GM20431 (cell line): Measurements from ENCODE around the gene TPSD1.
"Not testable (repeated sequence)": the region's sequence is repeated elsewhere in the genome, so short reads cannot be mapped to it uniquely, and the experiment has no call there.

Experiments
- in situ Hi-C: fragments of 300-500 bp; cut with MseI, MboI; formaldehyde crosslinking; loops from one replicate; pipeline ENCODE4 v1.15.0; 2020; ENCODE audit warnings: low sequenced_read_pairs; ENCODE audit not compliant: unreplicated experiment

The TPSD1 gene

GRCh38 chr16:1238909-1239308 lies 17.0 kb upstream of the TPSD1 start:
- in situ Hi-C loops = not testable (repeated sequence)

DNA sequence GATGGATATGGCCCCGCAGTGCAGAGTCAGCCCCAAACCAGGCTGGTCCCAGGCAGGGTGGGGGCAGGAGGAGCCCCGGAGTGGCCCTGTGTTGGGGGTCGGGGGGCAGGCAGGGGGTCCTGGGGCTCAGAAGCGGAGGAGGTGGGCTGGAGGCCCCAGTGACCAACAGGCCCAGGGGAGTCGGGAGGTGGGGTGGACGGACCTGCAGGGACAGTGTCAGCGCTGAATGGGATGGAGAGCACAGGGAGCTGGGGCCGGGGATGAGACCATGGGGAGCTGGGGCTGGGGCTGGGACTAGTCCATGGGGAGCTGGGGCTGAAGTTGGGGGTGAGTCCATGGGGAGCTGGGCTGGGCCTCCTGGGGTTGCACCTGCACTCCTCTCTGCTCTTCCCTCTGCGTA lies 16.3 kb upstream of the TPSD1 start:
- in situ Hi-C loops = not testable (repeated sequence)

- in situ Hi-C loops = not testable (repeated sequence)
These were observed 15.4 kb upstream of the TPSD1 start, which contains the start of gene TPSAB1 for GRCh38 chr16:1240436-1240835. Gene TPSAB1 (plus strand): TSS chr16:1240705. CDS start chr16:1240939, 234 bp downstream.

DNA sequence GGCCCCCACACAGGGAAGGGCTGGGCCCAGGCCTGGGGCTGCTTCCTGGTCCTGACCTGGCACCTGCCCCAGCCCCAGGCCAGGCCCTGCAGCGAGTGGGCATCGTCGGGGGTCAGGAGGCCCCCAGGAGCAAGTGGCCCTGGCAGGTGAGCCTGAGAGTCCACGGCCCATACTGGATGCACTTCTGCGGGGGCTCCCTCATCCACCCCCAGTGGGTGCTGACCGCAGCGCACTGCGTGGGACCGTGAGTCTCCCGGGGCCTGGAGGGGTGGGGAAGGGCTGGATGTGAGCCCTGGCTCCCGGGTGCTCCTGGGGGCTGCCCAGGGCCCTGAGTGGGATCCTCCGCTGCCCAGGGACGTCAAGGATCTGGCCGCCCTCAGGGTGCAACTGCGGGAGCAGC lies 14.8 kb upstream of the TPSD1 start:
- in situ Hi-C loops = not testable (repeated sequence)

- in situ Hi-C loops = not testable (repeated sequence)
These were observed 12.5 kb upstream of the TPSD1 start for GRCh38 chr16:1243363-1243762.

DNA sequence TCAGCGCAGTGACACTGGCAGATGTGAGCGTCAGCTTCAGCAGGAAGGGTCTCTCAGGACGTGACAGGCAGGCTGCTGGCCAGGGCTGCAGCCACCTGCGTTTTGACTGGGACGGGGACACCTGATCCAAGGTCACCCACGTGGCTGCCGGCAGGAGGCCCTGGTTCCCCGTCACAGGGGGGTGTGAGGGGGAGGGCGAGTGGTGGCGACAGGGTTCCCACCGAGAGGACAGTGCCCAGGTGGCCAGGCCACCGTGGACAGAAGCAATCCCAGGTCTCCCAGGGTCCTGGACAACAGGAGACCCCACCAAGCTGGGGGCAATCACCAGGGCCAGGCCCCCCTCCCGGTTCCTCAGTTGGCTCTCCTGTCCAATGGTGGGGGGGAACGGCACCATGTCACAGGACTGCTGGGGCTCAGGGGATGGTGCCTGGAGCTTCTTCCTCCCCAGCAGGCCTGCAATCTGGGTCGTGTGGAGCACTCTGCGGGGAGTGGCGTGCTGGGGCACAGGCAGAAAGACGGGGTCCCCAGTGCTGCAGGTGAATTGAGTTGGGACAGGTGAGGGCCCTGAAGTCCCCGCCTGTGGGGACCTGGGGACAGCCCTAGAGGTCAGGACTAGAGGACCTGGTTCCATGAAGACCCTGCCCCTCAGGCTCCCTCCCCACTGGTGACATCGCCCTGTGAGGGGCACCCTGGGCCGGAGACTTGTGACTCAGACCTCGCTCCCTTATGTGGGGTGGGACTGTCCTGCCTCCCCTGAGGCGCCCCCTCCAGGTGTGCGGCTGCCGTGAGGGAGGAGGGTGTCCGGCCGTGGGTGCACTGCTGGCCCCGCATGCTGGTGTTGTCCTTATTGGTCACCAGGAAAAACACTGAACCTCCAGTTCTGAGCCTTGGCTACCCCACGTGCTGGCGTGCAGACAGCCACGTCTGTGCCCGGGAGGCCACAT lies 11.7 kb upstream of the TPSD1 start:
- in situ Hi-C loops = not testable (repeated sequence)

DNA sequence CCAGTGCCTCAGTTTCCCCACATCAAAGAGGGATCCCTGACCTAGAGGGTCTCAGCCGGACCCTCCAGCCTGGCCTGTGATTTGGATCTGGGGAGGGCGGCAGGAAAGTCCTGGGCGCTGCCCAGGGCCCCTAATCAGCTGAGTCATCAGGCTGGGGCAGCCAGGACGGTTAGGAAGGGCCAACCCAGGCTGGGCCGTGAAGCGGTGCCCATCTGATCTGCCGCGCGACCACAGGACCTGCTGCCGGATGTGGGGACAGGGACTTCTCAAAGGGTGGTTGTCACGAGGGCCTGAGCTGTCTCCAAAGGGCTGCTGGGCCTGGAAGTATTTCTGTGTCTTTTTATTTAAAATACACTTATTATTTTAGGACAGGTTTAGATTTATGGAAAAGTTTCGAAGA lies 11.0 kb upstream of the TPSD1 start:
- in situ Hi-C loops = no loop called here

DNA sequence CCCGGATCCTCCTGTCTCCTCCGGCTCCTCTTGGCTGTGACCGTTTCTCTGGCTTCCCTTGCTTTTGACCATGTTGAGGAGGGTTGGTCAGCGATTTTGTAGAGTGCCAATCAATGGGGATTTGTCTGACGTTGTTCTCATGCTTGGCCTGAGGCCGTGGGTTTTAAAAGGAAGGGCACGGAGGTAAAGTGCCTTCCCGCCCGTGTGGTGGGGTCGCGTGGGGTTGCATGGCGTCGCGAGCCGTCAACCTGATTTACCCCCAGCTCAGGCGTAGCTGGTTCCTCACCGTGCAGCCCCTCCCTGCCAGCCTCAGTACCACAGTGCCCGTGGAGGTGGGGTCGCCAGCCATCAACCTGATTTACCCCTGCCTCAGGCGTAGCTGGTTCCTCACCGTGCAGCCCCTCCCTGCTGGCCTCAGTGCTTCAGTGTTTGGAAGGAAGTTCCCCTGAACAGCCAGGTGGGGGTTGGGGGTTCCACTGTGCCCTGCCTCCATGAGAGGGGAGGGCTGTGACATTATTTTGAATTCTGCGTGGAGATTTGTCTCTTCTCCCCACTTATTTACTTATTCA lies 10.3 kb upstream of the TPSD1 start:
- in situ Hi-C loops = no loop called here

- in situ Hi-C loops = not testable (repeated sequence)
These were observed 7.8 kb upstream of the TPSD1 start for GRCh38 chr16:1247903-1248537.

- in situ Hi-C loops = not testable (repeated sequence)
These were observed 6.7 kb upstream of the TPSD1 start for GRCh38 chr16:1249031-1249755.

DNA sequence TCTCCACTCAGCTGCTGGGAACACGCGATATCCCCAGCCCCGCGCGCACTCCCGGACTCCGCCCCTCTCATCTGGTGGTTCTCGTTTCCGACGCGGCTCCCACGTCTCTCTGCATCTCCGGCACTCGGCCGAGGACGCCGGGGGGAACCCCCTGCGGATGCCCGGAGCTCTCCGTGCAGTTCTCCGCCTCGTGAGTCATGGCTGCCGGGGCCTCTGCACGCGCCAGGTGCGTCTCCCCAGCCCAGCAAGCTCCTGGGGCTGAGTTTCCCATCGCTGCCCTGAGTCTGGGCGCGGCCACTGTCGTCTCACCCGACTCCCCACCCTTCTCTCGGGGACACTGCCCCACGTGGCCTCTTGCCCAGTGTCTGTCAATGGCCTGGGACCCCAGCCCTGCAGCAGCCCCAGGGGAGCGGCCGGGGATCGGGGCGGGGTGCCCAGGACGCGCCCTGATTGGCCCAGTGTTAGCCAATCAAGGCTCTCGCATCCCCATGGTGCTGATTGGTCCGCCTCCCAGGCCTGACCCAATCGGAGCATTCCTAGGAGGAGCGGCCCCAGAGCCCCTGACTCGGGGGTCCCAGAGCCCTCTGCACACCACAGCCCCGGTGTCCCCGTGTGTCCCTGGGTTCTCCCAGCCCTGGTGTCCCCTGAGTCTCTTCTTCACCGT lies 2.0 kb upstream of the TPSD1 start:
- in situ Hi-C loops = not testable (repeated sequence)

- in situ Hi-C loops = not testable (repeated sequence)
These were observed 1.0 kb upstream of the TPSD1 start for GRCh38 chr16:1254821-1255220.

DNA sequence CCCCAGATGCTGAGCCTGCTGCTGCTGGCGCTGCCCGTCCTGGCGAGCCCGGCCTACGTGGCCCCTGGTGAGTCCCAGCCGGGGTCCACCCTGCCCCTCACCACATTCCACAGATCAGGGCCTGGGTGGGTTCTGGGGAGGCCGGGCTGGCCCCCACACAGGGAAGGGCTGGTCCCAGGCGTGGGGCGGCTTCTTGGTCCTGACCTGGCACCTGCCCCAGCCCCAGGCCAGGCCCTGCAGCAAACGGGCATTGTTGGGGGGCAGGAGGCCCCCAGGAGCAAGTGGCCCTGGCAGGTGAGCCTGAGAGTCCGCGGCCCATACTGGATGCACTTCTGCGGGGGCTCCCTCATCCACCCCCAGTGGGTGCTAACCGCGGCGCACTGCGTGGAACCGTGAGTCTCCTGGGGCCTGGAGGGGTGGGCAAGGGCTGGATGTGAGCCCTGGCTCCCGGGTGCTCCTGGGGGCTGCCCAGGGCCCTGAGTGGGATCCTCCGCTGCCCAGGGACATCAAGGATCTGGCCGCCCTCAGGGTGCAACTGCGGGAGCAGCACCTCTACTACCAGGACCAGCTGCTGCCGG lies 516 bp downstream of the TPSD1 start:
- in situ Hi-C loops = not testable (repeated sequence)

GRCh38 chr16:1256874-1257322 lies 1.0 kb downstream of the TPSD1 start:
- in situ Hi-C loops = no loop called here

- in situ Hi-C loops = no loop called here
These were observed 1.8 kb downstream of the TPSD1 start for GRCh38 chr16:1257561-1258224.

DNA sequence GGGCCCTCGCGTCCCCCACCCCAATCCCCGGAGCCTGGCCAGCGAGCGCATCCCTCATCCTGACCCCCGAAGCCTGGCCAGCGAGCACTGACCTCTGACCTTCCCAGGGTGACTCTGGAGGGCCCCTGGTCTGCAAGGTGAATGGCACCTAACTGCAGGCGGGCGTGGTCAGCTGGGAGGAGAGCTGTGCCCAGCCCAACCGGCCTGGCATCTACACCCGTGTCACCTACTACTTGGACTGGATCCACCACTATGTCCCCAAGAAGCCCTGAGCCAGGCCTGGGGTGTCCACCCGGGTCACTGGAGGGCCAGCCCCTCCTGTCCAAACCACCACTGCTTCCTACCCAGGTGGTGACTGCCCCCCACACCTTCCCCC lies 2.3 kb downstream of the TPSD1 start:
- in situ Hi-C loops = no loop called here

DNA sequence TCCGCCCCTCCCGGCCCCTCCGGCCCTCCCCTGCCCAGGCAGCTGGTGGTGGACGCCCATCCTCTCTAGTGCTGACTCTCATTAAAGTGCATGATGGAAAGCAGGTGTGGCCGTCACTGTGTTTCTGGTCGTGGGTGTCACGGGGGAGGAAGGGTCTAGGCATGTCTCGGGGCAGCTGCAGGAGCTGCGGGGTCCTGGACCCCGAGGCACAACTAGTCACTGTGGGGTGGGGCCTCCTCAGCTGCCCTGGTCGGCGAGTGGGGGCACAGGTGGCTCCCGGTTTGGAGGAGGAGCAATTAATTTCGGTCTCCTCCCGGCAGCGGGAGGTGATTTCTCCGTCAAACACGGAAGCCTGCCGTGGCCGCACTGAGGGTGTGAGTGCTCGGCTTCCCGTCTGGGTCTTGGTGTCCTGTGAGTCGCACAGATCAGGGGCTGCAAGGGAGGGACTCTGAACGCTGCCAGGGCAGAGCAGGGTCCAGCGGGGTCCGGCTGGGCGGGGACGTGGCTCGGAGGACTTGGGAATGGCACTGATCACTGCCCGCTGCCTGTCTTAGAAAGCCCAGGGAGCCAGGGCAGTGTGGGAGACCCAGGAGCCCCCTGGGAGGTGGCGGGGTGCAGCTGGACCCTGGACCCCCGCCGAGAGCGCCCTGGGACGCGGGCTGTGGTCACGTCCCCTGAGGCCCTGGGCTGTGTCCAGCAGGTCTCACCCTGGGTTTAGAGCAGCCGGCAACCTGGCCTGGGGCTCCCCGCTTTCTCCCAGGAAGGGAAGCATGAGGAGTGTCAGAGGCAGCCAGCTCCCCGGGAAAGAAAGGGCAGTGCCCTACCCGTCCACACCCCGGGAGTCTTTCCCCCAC lies 3.3 kb downstream of the TPSD1 start:
- in situ Hi-C loops = no loop called here

- in situ Hi-C loops = no loop called here
These were observed 3.8 kb downstream of the TPSD1 start for GRCh38 chr16:1259760-1260068.
